ENCODE data around the gene HOXC10. TPM values are rescaled to one million over a fixed set of nuclear protein-coding genes. Genes with fewer than 3 reads are reported as not detected.

HOXC10 gene
- total RNA-seq, 1 experiment from 2014 or later = not detected

- H3K27me3 ChIP-seq (ENCODE audit: control insufficient read depth, insufficient read depth, low read length) = peaks cover 100% of the 10 kb centered on the region
- peak; percentile 70 for DNase-seq
- no peaks in the 10 kb centered on the region for H3K36me3 ChIP-seq (replicated peaks; ENCODE audit: control insufficient read depth, insufficient read depth, low read length)
- no peak overlapping the region for H3K4me3 ChIP-seq (ENCODE audit: insufficient read depth, low read depth, low read length)
Observed at GRCh38 chr12:53994264-53995001, 9.5 kb downstream of the HOXC10 start.

DNA sequence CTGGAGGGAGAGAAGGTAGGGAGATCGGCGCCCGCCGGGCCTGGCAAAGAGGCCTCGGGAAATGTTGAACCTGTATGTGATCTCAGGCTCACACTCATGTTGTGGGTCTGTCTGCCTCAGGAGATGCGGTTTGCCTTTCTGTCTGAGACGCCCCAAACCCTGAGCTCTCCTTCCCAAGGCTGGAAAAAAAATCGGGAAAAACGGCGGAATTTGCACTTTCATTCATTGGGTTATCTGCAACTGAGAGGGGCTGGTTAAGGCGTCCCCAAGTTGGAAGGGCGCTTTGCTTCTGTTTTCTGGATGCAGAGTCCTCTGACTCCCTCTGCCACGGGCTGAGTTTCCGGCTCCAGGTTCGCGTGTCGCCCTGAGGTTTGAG lies 10.0 kb downstream of the HOXC10 start:
- no peak overlapping the region for H3K4me3 ChIP-seq (ENCODE audit: insufficient read depth, low read depth, low read length)
- DNase-seq = no peak
- H3K27me3 ChIP-seq (ENCODE audit: control insufficient read depth, insufficient read depth, low read length) = peaks cover 100% of the 10 kb centered on the region
- no peaks in the 10 kb centered on the region for H3K36me3 ChIP-seq (replicated peaks; ENCODE audit: control insufficient read depth, insufficient read depth, low read length)

DNA sequence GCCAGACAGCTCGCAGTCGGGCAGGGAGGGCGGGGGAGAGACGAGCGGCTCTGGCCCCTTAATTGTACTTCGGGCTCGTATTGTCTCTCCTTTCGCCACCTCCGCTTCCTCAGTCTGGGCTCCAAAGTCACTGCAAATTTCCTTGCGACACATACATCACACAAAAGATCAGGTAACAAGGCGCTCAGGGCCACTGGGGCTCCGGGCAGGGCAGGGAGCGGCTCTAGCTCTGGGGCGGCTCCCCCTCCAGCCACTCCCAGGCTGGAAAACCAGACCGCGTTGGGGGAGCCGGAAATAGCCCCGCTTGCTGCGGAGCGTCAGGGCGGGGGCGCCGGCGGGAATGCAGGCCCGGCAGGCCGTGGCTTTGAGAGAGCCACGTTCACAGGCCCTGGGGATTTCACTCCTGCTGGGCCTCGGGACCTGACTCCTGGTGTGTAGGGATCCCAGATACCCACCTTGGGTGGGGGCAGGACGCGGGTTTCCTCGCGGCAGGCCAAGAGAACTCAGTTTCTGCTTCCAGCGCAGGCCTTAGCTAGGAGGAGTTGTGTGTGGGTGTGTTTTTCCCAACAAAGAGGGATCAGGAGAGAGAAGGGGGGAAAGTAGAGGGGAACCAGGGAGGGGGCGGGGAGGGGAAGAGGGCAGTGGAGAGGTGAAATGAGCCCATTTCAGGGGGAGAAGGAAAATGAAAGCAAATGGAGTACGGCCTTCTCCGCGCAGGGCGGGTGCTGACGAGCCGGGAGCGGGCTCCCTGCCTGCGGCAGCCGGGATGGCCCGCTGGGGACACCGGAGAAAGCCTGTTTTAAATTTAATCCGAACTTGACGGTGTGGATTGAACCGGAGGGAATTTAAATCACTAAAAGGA lies 10.7 kb downstream of the HOXC10 start:
- peak overlapping the region; percentile 13; the same call in 1 of the 2 replicates for H3K4me3 ChIP-seq (ENCODE audit: insufficient read depth, low read depth, low read length)
- H3K36me3 ChIP-seq (replicated peaks; ENCODE audit: control insufficient read depth, insufficient read depth, low read length) = no peaks in the 10 kb centered on the region
- peaks cover 100% of the 10 kb centered on the region for H3K27me3 ChIP-seq (ENCODE audit: control insufficient read depth, insufficient read depth, low read length)
- DNase-seq = peak; percentile 90

GRCh38 chr12:53996240-53997203 lies 11.6 kb downstream of the HOXC10 start:
- Histone ChIP-seq H3K4me3 (ENCODE audit: insufficient read depth, low read depth, low read length) (peak overlapping the region; percentile 13; the same call in 1 of the 2 replicates), H3K27me3 (ENCODE audit: control insufficient read depth, insufficient read depth, low read length) (peaks cover 100% of the 10 kb centered on the region)

DNA sequence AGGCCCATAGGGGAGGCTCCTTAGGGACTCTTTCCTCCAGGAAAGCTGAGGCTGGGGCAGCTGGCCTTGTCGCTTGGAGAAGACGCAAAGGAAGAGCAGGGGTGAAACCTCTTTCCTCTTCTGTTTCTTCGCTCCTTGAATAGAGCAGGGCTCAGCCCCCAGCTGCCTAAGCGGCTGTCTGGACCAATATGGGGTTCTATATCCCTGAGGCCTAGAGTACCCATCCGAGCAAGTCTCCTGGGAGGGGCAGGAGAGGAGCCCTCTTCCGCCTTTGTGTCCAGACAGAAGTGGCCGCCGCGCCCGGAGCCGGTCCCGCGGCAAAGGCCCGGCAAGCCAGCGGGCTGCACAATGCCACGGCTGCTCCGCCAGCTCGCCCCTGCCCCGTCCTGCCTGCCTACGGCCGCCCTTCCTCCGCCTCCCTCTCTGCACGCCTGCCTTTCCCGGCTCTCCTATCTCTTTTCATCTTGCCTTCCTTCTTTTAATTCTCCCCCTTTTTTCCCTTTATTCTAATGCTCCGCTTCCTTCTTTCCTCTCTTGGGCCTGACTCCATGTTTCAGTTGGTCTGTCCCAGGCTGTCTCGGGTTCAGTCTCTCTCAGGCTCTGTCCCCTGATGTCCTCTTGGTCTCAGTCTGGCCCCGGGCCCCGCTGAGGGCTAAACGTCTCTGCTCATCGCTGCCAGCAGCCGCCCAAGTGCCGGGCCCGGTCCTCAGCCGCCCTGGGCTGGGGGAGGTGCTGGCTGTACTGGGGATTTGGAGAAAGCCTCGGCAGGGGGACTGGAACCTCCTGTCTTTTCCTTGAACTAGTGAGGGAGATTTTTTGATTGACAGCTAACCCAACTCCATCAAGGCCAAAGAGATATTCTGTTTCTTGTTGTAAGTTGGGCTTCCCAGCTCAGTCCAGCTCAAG lies 12.5 kb downstream of the HOXC10 start:
- Histone ChIP-seq H3K27me3 (ENCODE audit: control insufficient read depth, insufficient read depth, low read length) (peaks cover 100% of the 10 kb centered on the region), H3K36me3 (replicated peaks; ENCODE audit: control insufficient read depth, insufficient read depth, low read length) (no peaks in the 10 kb centered on the region), H3K4me3 (ENCODE audit: insufficient read depth, low read depth, low read length) (no peak overlapping the region)
- no peak for DNase-seq

More at GRCh38 chr12:53996240-53997203, 11.6 kb downstream of the HOXC10 start:
- DNase-seq = no peak
- H3K36me3 ChIP-seq (replicated peaks; ENCODE audit: control insufficient read depth, insufficient read depth, low read length) = no peaks in the 10 kb centered on the region

GRCh38 chr12:53998110-53998899 lies 13.4 kb downstream of the HOXC10 start:
- no peak for DNase-seq
- Histone ChIP-seq H3K4me3 (ENCODE audit: insufficient read depth, low read depth, low read length) (no peak overlapping the region), H3K27me3 (ENCODE audit: control insufficient read depth, insufficient read depth, low read length) (peaks cover 100% of the 10 kb centered on the region), H3K36me3 (replicated peaks; ENCODE audit: control insufficient read depth, insufficient read depth, low read length) (no peaks in the 10 kb centered on the region)

DNA sequence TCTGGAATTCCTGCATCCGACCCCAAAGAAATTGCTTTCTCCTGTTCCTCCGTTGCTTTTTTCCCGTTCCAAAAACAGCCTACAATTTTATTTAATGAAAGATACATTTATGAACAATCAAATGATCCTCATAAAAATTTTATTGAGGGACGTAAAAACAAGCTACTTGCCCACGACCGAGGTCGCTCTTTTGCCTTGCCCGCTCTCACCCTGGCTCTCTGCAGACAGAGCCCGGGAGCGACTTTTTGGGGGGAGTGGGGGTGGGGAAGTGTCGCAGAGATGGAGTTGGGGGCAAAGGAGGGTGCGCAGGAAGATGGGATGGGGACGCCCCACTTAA lies 13.9 kb downstream of the HOXC10 start:
- peaks cover 100% of the 10 kb centered on the region for H3K27me3 ChIP-seq (ENCODE audit: control insufficient read depth, insufficient read depth, low read length)
- H3K36me3 ChIP-seq (replicated peaks; ENCODE audit: control insufficient read depth, insufficient read depth, low read length) = no peaks in the 10 kb centered on the region
- DNase-seq = no peak
- H3K4me3 ChIP-seq (ENCODE audit: insufficient read depth, low read depth, low read length) = no peak overlapping the region

DNA sequence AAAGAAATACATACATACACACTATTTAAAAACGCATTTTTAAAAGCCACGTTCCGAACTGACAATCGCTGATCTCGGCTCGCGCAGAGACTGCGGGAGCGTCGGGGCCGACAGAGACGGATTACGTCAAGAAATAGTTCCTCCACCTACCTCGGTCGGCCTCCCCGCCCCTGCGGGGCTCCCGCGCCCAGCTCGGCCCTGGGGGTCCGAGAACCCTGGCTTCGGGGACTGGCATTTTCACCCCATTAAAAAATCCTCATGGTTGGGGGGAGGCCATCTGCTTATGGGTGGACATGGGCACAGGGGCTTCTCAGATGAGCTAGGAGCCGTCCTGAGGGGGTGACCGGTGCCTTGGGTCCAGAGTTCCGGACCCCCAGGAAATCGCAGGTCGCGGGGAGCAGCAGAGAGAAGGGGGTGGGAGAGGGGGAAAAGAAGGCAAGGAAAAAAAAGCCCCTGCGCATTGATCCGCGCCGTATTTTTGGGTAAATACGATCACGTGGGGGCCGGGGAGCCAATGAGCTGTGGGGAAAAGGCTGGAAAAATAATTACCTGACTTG lies 14.7 kb downstream of the HOXC10 start:
- Histone ChIP-seq H3K27me3 (ENCODE audit: control insufficient read depth, insufficient read depth, low read length) (peaks cover 100% of the 10 kb centered on the region), H3K36me3 (replicated peaks; ENCODE audit: control insufficient read depth, insufficient read depth, low read length) (no peaks in the 10 kb centered on the region), H3K4me3 (ENCODE audit: insufficient read depth, low read depth, low read length) (no peak overlapping the region)
- DNase-seq = peak; percentile 82

GRCh38 chr12:54000116-54001114 lies 15.5 kb downstream of the HOXC10 start, which contains the start of gene HOXC9:
Gene HOXC9, plus strand, starts transcription at chr12:54000161. Its CDS starts 28 bp downstream, at chr12:54000189.
- DNase-seq = no peak
- Histone ChIP-seq H3K36me3 (replicated peaks; ENCODE audit: control insufficient read depth, insufficient read depth, low read length) (no peaks in the 10 kb centered on the region), H3K4me3 (ENCODE audit: insufficient read depth, low read depth, low read length) (peak within 1 kb of the TSS; percentile 13; the same call in 1 of the 2 replicates), H3K27me3 (ENCODE audit: control insufficient read depth, insufficient read depth, low read length) (peaks cover 100% of the 10 kb centered on the region)

DNA sequence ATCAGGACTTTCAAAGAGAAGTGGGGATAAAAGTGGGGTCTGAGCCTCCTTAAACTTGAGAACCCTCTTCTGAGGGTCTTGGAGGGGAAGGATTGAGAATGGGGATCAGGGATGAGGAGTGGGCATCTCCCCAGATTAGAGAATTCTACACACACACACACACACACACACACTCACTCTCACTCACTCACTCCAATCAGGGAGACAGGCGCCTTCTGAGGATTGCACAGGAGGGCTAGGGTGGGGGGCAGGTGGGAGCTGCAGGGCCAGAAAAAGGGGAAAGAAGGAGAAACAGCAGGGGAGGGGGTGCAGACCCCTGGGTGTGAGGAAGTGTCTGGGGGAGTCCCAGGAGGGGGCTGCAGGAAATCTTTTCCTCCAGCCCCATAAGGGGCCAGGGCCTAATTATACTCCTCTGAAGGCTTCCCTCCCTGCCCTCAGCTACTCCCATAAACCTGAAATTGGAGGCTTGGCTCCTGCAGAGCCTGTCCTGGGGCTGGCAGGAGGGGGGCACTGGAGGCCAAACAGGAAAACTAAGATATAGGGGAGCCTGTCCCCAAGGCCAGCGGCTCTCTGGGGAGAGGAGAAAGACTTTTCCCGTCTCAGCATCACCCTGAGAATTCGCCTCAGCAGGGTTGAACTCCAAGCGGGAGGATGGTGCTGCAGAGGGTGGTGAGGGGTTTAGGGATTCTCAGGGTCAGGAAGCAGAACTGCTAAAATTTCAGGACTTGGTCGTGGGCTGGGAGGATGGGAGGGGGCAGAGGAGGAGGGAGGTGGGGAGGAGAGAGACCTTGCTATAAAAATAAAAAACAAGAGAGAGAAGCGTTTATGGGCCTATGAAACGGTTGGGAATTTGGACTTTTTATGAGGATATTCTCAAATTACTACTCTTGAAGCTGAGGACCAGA lies 16.6 kb downstream of the HOXC10 start:
- H3K27me3 ChIP-seq (ENCODE audit: control insufficient read depth, insufficient read depth, low read length) = peaks cover 100% of the 10 kb centered on the region
- H3K36me3 ChIP-seq (replicated peaks; ENCODE audit: control insufficient read depth, insufficient read depth, low read length) = no peaks in the 10 kb centered on the region
- H3K4me3 ChIP-seq (ENCODE audit: insufficient read depth, low read depth, low read length) = no peak overlapping the region

More for the DNA sequence above, 16.6 kb downstream of the HOXC10 start:
- no peak for DNase-seq
